Testis (tissue), 3 donors: ENCODE results near the gene ETFB. TPM values are rescaled to one million over a fixed set of nuclear protein-coding genes. Genes with fewer than 3 reads are reported as not detected.

Experiments used
- DNase-seq: peaks from one replicate; pipeline ENCODE4 v3.0.0-alpha.2; 2019
- H3K27ac ChIP-seq, 2 donors: fragments of 200-600 bp; sonication (generic); one replicate each; pipeline ENCODE4 v1.5.1; 2019
- H3K27me3 ChIP-seq: fragments of 200-600 bp; sonication (generic); one replicate; pipeline ENCODE4 v1.5.1; 2019
- H3K36me3 ChIP-seq: fragments of 200-600 bp; sonication (generic); one replicate; pipeline ENCODE4 v1.5.1; 2017; ENCODE audit warnings: low read depth; ENCODE audit errors: missing control alignments
- H3K4me1 ChIP-seq: fragments of 200-600 bp; sonication (generic); one replicate; pipeline ENCODE4 v1.5.1; 2019
- H3K4me3 ChIP-seq, 2 donors: fragments of 200-600 bp; sonication (generic); one replicate each; pipeline ENCODE4 v1.5.1; 2017 to 2019
- H3K9me3 ChIP-seq: fragments of 200-600 bp; sonication (generic); one replicate; pipeline ENCODE4 v1.5.1; 2017
- CTCF ChIP-seq, 3 experiments: fragments of 450-650 bp in 2 of 3; fragments of 200-600 bp in 1 of 3; sonication (generic) in 1 of 3; IDR thresholded peaks; one replicate each; pipeline ENCODE4 v1.5.1; 2016 to 2019; ENCODE audit warnings: antibody characterized with exemption in 3 of 3, mild to moderate bottlenecking in 2 of 3, moderate library complexity in 1 of 3
- POLR2A ChIP-seq: fragments of 450-650 bp; IDR thresholded peaks from one replicate; pipeline ENCODE4 v1.6.1; 2017; ENCODE audit warnings: antibody characterized with exemption, mild to moderate bottlenecking, moderate library complexity
- WGBS, 2 donors: methylation state at CpG; one replicate each; pipeline ENCODE4 v1.1.5; 2018; 5-methylcytosine and 5-hydroxymethylcytosine counted together
- intact Hi-C: fragments of 100-400 bp; cut with DNase I; formaldehyde crosslinking; loops from one replicate; pipeline ENCODE4 v1.15.1; 2023; ENCODE audit warnings: low total_unique reads
- polyA plus RNA-seq: library from polyadenylated mRNA; stranded (reverse); fragments of 350-450 nt; fragmentation: Illumina TruSeq; extraction: RNeasy Lipid Tissue Mini Kit (QIAGEN cat#74804); gene quantifications from one replicate; pipeline ENCODE4 v1.2.3, GENCODE V29; 2014; ENCODE audit warnings: low read depth, low replicate concordance; ENCODE audit not compliant: insufficient read depth
- total RNA-seq, 2 donors: library from RNA; depleted of rRNA; stranded (reverse); fragments of >200 nt; gene quantifications; one replicate each; pipeline ENCODE4 v1.2.3, GENCODE V29; 2016

The ETFB gene
- total and polyA plus RNA-seq, 3 donors from 2014 or later: 109 to 146 (median 110) TPM

GRCh38 chr19:51339687-51340656 is 26.2 kb downstream of the ETFB start:
- 1 to 5% methylated on average over 37 to 41 of the region's 107 CpGs for whole genome bisulfite sequencing, 2 donors
- intact Hi-C loops: no loop called here

GRCh38 chr19:51339313-51339686 is 26.9 kb downstream of the ETFB start:
- H3K4me3 ChIP-seq: peak overlapping the region; percentile 58 to 74
- H3K27me3 ChIP-seq: no peaks in the 10 kb centered on the region
- intact Hi-C loops: no loop called here
- WGBS, 2 donors: 0 to 2% methylated on average over 10 of the region's 10 CpGs
- no peaks in the 10 kb centered on the region for H3K9me3 ChIP-seq
- no peaks in the 10 kb centered on the region for H3K36me3 ChIP-seq
- TF ChIP-seq POLR2A: no peak
- TF ChIP-seq CTCF (IDR thresholded peaks at IDR 0.05): no peak
- no peaks in the 10 kb centered on the region for H3K4me1 ChIP-seq
- peak overlapping the region; percentile 62 to 80 for H3K27ac ChIP-seq
- DNase-seq: no peak

More at GRCh38 chr19:51339687-51340656, 26.2 kb downstream of the ETFB start:
- Histone ChIP-seq H3K36me3 (no peaks in the 10 kb centered on the region), H3K27ac (peak overlapping the region; percentile 18 to 80), H3K27me3 (no peaks in the 10 kb centered on the region), H3K9me3 (no peaks in the 10 kb centered on the region), H3K4me1 (no peaks in the 10 kb centered on the region), H3K4me3 (peak overlapping the region; percentile 58 to 74)
- TF ChIP-seq POLR2A (no peak), CTCF (IDR thresholded peaks at IDR 0.05) (peak; percentile 21 to 61 (median 55))
- peak; percentile 100 for DNase-seq

GRCh38 chr19:51338563-51339312 is 27.4 kb downstream of the ETFB start:
- intact Hi-C loops: no loop called here
- WGBS, 2 donors: 2 to 6% methylated on average over 20 to 40 of the region's 43 CpGs
- H3K27ac ChIP-seq: peak overlapping the region; percentile 62 to 80

More at GRCh38 chr19:51338563-51339312, 27.4 kb downstream of the ETFB start:
- Histone ChIP-seq H3K4me3 (peak overlapping the region; percentile 58 to 74), H3K36me3 (no peaks in the 10 kb centered on the region), H3K4me1 (no peaks in the 10 kb centered on the region), H3K27me3 (no peaks in the 10 kb centered on the region), H3K9me3 (no peaks in the 10 kb centered on the region)
- no peak for TF ChIP-seq POLR2A
- peak; percentile 72 to 89 (median 83) for TF ChIP-seq CTCF (IDR thresholded peaks at IDR 0.05)
- DNase-seq: peak; percentile 92
